Esophagus mucosa (tissue), 1 donor: ENCODE measurements around the gene PHKG2. TPM values are rescaled to one million over a fixed set of nuclear protein-coding genes. Genes with fewer than 3 reads are reported as not detected.
"Not testable (repeated sequence)": the region's sequence is repeated elsewhere in the genome, so short reads cannot be mapped to it uniquely, and the experiment has no call there.

ENCODE experiments used
- ATAC-seq: fragments of 200-7000 bp; cut with Tn5 transposase; one replicate; pipeline ENCODE4 v1.9.1; 2020
- total RNA-seq: library from RNA; stranded (reverse); gene quantifications from one replicate; pipeline ENCODE4 v1.2.4, GENCODE V29; 2023
- donor health status: DM: yes; HTN: yes; CAD: no.

The PHKG2 gene
- 16.9 TPM for total RNA-seq

- peak; percentile 98 for ATAC-seq
Observed at GRCh38 chr16:30747799-30748633, at the start of gene PHKG2. Gene PHKG2 (plus strand): TSS chr16:30748425. CDS start chr16:30748821, 396 bp downstream.

- ATAC-seq: peak; percentile 77
Observed at GRCh38 chr16:30698816-30699614, 49.2 kb upstream of the PHKG2 start, which contains the start of gene SRCAP. Gene SRCAP (plus strand): TSS chr16:30699171. CDS start chr16:30700825, 1,654 bp downstream.

- no peak for ATAC-seq
Observed at GRCh38 chr16:30699615-30700099, 48.6 kb upstream of the PHKG2 start.

GRCh38 chr16:30700491-30700890 lies 47.7 kb upstream of the PHKG2 start:
- ATAC-seq: no peak

- ATAC-seq: no peak
Observed at GRCh38 chr16:30700971-30701370, 47.3 kb upstream of the PHKG2 start.

GRCh38 chr16:30703071-30703470 lies 45.2 kb upstream of the PHKG2 start:
- not testable (repeated sequence) for ATAC-seq

GRCh38 chr16:30703971-30704370 lies 44.3 kb upstream of the PHKG2 start:
- no peak for ATAC-seq

- no peak for ATAC-seq
Observed at GRCh38 chr16:30706046-30706445, 42.2 kb upstream of the PHKG2 start.

- no peak for ATAC-seq
Observed at GRCh38 chr16:30710971-30711370, 37.3 kb upstream of the PHKG2 start.

- ATAC-seq: no peak
Observed at GRCh38 chr16:30711712-30712111, 36.5 kb upstream of the PHKG2 start.

GRCh38 chr16:30715750-30716445 lies 32.3 kb upstream of the PHKG2 start:
- no peak for ATAC-seq

GRCh38 chr16:30720086-30720485 lies 28.1 kb upstream of the PHKG2 start:
- no peak for ATAC-seq

- no peak for ATAC-seq
Observed at GRCh38 chr16:30720694-30721093, 27.5 kb upstream of the PHKG2 start.

GRCh38 chr16:30721167-30721566 lies 27.1 kb upstream of the PHKG2 start:
- ATAC-seq: no peak

GRCh38 chr16:30721606-30722005 lies 26.6 kb upstream of the PHKG2 start:
- no peak for ATAC-seq

- ATAC-seq: peak; percentile 3
Observed at GRCh38 chr16:30722443-30722842, 25.8 kb upstream of the PHKG2 start.

- ATAC-seq: no peak
Observed at GRCh38 chr16:30722916-30723315, 25.3 kb upstream of the PHKG2 start.

GRCh38 chr16:30723725-30724355 lies 24.4 kb upstream of the PHKG2 start:
- ATAC-seq: no peak

GRCh38 chr16:30724641-30725417 lies 23.4 kb upstream of the PHKG2 start:
- peak; percentile 27 for ATAC-seq

- no peak for ATAC-seq
Observed at GRCh38 chr16:30725418-30725792, 22.8 kb upstream of the PHKG2 start.

- no peak for ATAC-seq
Observed at GRCh38 chr16:30728321-30728720, 19.9 kb upstream of the PHKG2 start.
